Right lobe of liver (tissue), 4 donors: ENCODE measurements around the gene WDR27.

ENCODE experiments used
- POLR2A ChIP-seq: fragments of 450-650 bp; IDR thresholded peaks from one replicate; pipeline ENCODE4 v1.6.1; 2017; ENCODE audit warnings: antibody characterized with exemption, mild to moderate bottlenecking
- TF ChIP-seq, protein P1 (sequence below), 4 donors: fragments of 200-600 bp in 3 of 4; fragments of 450-650 bp in 1 of 4; IDR thresholded peaks; one replicate each; pipeline versions ENCODE4 v1.5.1 to v1.8.0; 2016 to 2022; ENCODE audit warnings: antibody characterized with exemption in 4 of 4, mild to moderate bottlenecking in 2 of 4
- donor health status: DM: no; HTN: no; CAD: no.
- donor health status: DM: no; HTN: no; CAD: no.
- donor health status: DM: no; HTN: yes; CAD: no.

GRCh38 chr6:169663468-169663867, 38.4 kb downstream of the WDR27 start:
- TF ChIP-seq, protein P1, sequence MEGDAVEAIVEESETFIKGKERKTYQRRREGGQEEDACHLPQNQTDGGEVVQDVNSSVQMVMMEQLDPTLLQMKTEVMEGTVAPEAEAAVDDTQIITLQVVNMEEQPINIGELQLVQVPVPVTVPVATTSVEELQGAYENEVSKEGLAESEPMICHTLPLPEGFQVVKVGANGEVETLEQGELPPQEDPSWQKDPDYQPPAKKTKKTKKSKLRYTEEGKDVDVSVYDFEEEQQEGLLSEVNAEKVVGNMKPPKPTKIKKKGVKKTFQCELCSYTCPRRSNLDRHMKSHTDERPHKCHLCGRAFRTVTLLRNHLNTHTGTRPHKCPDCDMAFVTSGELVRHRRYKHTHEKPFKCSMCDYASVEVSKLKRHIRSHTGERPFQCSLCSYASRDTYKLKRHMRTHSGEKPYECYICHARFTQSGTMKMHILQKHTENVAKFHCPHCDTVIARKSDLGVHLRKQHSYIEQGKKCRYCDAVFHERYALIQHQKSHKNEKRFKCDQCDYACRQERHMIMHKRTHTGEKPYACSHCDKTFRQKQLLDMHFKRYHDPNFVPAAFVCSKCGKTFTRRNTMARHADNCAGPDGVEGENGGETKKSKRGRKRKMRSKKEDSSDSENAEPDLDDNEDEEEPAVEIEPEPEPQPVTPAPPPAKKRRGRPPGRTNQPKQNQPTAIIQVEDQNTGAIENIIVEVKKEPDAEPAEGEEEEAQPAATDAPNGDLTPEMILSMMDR (IDR thresholded peaks at IDR 0.05): no peak
- TF ChIP-seq POLR2A: no peak
